HG02678 (cell line): ENCODE data around the gene RASD2.

ENCODE experiments used
- ATAC-seq: cut with Tn5 transposase; IDR thresholded peaks from one replicate; pipeline ENCODE4 v1.9.1; 2021; ENCODE audit warnings: mild to moderate bottlenecking, moderate library complexity; ENCODE audit not compliant: unreplicated experiment

The RASD2 gene

DNA sequence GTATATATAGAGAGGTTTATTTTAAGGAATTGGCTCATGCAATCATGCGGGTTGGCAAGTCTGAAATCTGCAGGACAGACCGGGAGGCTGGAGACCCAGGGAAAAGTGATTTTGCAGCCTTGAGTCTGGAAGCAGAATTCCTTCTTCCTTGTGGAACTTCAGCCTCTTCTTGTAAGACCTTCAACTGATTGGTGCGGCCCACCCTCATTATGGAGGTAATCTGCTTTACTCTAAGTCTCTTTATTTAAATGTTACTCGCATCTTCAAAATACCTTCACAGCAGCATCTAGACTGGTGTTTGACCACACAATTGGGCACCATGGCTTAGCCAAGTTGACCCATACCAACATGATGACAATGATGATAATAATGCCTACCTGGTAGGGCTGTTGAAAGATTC, 58.7 kb downstream of the RASD2 start:
- no peak for ATAC-seq

DNA sequence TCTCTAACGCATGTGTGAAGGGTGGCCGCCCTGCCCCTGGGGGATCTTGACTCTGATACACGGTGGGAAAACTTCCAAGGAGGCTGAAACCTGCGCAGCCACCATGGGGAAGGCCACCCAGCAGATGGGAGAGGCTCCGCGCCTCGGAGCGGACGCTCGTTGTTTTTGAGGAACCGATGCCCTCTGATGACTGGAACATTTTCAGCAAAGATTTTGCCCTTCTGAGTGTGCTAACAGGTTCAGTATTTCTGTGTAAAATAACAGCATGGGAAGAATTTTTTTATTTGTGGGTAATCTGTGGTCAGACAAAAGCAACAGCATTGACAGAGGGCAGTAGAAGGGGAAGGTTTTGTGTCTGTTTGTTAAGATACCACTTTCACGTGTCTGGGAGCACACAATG, 59.8 kb downstream of the RASD2 start:
- no peak for ATAC-seq

DNA sequence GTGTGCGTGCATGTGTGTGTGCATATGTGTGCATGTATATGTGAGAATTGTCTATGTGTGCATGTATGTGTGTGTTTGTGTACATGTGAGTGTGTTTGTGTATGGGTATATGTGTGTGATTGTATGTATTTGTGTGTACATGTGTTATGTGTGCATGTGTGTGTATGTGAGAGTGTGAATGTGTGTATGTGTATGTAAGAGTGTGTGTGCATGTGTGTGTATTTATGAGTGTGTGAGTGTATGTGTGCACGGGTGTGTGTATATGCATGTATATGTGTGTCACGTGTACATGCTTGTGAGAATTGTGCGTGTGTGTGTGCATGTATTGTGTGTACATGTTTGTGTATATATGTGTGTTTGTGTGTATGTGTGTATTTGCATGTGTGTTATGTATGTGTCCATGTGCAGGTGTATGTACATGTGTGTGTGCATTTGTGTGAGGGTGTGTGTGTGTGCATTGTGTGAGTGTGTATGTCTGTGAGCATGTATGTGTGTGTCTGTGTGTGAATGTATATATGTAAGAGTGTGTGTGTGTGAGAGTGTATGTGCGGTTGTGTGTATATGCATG, 60.5 kb downstream of the RASD2 start:
- ATAC-seq: no peak

DNA sequence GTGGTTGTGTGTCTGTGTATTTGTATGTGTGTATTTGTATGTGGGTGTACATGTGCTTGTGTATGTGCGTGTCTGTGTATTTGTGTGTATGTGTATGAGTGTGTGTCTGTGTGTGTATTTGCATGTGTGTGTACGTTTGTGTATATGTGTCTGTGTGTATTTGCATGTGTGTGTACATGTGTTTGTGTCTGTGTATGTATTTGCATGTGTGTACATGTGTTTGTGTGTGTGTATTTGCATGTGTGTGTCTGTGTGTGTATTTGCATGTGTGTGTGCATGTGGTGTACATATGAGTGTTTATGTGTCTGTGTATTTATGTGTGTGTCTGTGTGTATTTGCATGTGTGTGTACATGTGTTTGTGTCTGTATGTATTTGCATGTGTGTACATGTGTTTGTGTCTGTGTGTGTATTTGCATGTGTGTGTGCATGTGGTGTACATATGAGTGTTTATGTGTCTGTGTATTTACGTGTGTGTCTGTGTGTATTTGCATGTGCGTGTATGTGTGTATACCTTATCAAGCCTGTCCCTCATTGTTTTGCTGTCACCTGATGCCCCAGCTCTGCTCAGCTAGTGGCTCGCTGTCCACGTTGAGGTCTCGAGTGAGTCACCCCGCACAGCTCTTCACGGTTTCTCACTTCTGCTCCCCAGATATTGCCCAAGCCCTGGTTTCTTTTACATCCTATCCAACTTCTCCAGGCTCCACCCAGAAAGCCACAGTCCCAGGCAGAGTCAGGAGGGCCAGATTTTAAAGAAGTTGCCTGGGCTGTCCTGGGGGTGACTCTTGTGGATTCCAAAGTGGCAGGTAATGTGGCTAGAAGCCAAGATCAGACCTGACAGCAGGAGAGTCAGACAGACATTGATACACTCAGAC, 61.3 kb downstream of the RASD2 start:
- ATAC-seq: no peak
